Fibroblast of lung (primary cell): ENCODE data around the gene ZNF319. TPM values are rescaled to one million over a fixed set of nuclear protein-coding genes. Genes with fewer than 3 reads are reported as not detected.

Experiments
- DNase-seq, 2 donors: peaks; one replicate each; pipeline versions ENCODE4 v3.0.0 to v3.0.0-alpha.2; 2010; ENCODE audit warnings: low read depth in 2 of 2
- H2AFZ ChIP-seq: 2 replicates; pipeline ENCODE4 v1.5.1; 2012; ENCODE audit warnings: low read length, control low read depth, inconsistent platforms
- H3K27ac ChIP-seq: 2 replicates; pipeline ENCODE4 v1.5.1; 2011; ENCODE audit warnings: low read length, control low read depth; ENCODE audit not compliant: insufficient read depth
- H3K27me3 ChIP-seq: 2 replicates; pipeline ENCODE4 v1.5.1; 2011; ENCODE audit warnings: mild to moderate bottlenecking, low read length; ENCODE audit not compliant: control insufficient read depth, insufficient read depth
- H3K36me3 ChIP-seq: 2 replicates; pipeline ENCODE4 v1.5.1; 2011; ENCODE audit warnings: low read length; ENCODE audit not compliant: control insufficient read depth, insufficient read depth
- H3K4me1 ChIP-seq: 2 replicates; pipeline ENCODE4 v1.5.1; 2011; ENCODE audit warnings: low read length; ENCODE audit not compliant: control insufficient read depth, insufficient read depth; ENCODE audit errors: extremely low read depth
- H3K4me2 ChIP-seq: 2 replicates; pipeline ENCODE4 v1.5.1; 2011; ENCODE audit warnings: low read length, control low read depth; ENCODE audit not compliant: insufficient read depth; ENCODE audit errors: extremely low read depth
- H3K4me3 ChIP-seq, 4 experiments: fragments of 200-600 bp in 1 of 4; sonication (generic) in 1 of 4; replicated peaks in 1 of 4; 2 replicates each; pipeline ENCODE4 v1.5.1; 2011 to 2016; ENCODE audit warnings: low read length in 4 of 4, low read depth in 3 of 4, mild to moderate bottlenecking in 3 of 4, control low read depth in 2 of 4, inconsistent platforms in 1 of 4, mixed read lengths in 1 of 4; ENCODE audit not compliant: insufficient read depth in 1 of 4; ENCODE audit errors: control extremely low read depth in 1 of 4
- H3K79me2 ChIP-seq: 2 replicates; pipeline ENCODE4 v1.5.1; 2012; ENCODE audit warnings: mild to moderate bottlenecking, low read length, inconsistent platforms; ENCODE audit not compliant: control insufficient read depth, insufficient read depth
- H3K9ac ChIP-seq: 2 replicates; pipeline ENCODE4 v1.5.1; 2011; ENCODE audit warnings: mild to moderate bottlenecking, low read length, control low read depth; ENCODE audit not compliant: insufficient read depth
- H3K9me3 ChIP-seq: 2 replicates; pipeline ENCODE4 v1.5.1; 2012; ENCODE audit warnings: low read depth, low read length; ENCODE audit not compliant: control insufficient read depth, insufficient read depth
- H4K20me1 ChIP-seq: 2 replicates; pipeline ENCODE4 v1.5.1; 2011; ENCODE audit warnings: low read length; ENCODE audit not compliant: control insufficient read depth, insufficient read depth; ENCODE audit errors: extremely low read depth
- EZH2 ChIP-seq: IDR thresholded peaks from 2 replicates; pipeline ENCODE4 v1.5.1; 2012; ENCODE audit warnings: low read length, control low read depth, mild to moderate bottlenecking; ENCODE audit errors: missing control alignments
- polyA plus RNA-seq, 2 donors: library from polyadenylated mRNA; depleted of rRNA in 1 of 2; stranded (reverse) in 1 of 2; unstranded in 1 of 2; fragments of >200 nt; gene quantifications; 2 replicates each; pipeline ENCODE4 v1.2.1, GENCODE V29; 2011 to 2012; ENCODE audit warnings: missing spikeins in 1 of 2
- total RNA-seq: library from RNA; depleted of rRNA; stranded (reverse); fragments of >200 nt; gene quantifications from 2 replicates; pipeline ENCODE4 v1.2.1, GENCODE V29; 2014
- TF ChIP-seq, protein P1 (sequence below), 2 donors: IDR thresholded peaks in 1 of 2; conservative IDR thresholded peaks in 1 of 2; 1 replicate in 1 of 2; 2 replicates in 1 of 2; pipeline ENCODE4 v1.5.1; 2011 to 2012; ENCODE audit warnings: low read length in 2 of 2, control low read depth in 1 of 2, inconsistent platforms in 1 of 2, low read depth in 1 of 2, mild to moderate bottlenecking in 1 of 2

The ZNF319 gene
- total and polyA plus RNA-seq, 2 donors (not counting 1 experiment from before 2014, with no cell fraction given) = 2.6 to 4.1 TPM

DNA sequence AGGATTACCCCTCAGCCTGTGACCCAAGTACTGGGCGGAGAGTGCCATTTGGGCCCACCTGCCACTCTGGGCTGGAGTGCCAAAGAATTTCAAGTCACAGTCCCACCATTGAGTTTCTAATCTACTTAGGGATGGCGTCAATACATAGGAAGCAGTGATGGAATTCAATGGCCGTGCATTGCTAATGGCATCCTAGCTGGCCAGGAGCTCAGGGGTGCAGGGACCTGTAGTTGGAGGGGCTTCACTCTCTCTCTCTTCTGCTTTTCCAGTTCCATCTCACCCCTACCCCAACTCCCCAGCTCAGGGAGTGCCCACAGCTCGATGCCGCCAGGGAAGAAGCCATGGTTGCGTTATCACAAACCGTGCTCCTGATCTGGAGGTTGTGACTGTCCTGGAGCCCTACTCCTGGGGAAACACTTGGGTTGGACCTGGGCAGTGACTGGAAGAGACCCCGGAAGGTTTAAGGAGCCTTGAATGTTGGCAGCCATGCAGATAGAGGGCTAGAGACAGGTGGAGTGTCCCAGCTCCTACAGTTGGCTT is 27.5 kb upstream of the ZNF319 start:
- H3K27me3 ChIP-seq = peaks cover 13% of the 10 kb centered on the region
- no peak for DNase-seq
- H3K36me3 ChIP-seq = no peaks in the 10 kb centered on the region
- no peak overlapping the region for H3K4me3 ChIP-seq
- H3K9ac ChIP-seq = no peak overlapping the region
- H3K79me2 ChIP-seq = no peaks in the 10 kb centered on the region
- TF ChIP-seq, protein P1, sequence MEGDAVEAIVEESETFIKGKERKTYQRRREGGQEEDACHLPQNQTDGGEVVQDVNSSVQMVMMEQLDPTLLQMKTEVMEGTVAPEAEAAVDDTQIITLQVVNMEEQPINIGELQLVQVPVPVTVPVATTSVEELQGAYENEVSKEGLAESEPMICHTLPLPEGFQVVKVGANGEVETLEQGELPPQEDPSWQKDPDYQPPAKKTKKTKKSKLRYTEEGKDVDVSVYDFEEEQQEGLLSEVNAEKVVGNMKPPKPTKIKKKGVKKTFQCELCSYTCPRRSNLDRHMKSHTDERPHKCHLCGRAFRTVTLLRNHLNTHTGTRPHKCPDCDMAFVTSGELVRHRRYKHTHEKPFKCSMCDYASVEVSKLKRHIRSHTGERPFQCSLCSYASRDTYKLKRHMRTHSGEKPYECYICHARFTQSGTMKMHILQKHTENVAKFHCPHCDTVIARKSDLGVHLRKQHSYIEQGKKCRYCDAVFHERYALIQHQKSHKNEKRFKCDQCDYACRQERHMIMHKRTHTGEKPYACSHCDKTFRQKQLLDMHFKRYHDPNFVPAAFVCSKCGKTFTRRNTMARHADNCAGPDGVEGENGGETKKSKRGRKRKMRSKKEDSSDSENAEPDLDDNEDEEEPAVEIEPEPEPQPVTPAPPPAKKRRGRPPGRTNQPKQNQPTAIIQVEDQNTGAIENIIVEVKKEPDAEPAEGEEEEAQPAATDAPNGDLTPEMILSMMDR (conservative IDR thresholded peaks at IDR 0.05 in 1 of 2, IDR thresholded peaks at IDR 0.05 in 1 of 2; ENCODE audit: low read depth in 1 of 2, low read length in 2 of 2) = no peak
- no peak for TF ChIP-seq EZH2
- H3K9me3 ChIP-seq = no peaks in the 10 kb centered on the region
- H3K27ac ChIP-seq = no peak overlapping the region
- no peak overlapping the region for H2AFZ ChIP-seq
- peaks cover 2% of the 10 kb centered on the region for H3K4me1 ChIP-seq
- no peaks in the 10 kb centered on the region for H4K20me1 ChIP-seq
- H3K4me2 ChIP-seq = no peak overlapping the region

DNA sequence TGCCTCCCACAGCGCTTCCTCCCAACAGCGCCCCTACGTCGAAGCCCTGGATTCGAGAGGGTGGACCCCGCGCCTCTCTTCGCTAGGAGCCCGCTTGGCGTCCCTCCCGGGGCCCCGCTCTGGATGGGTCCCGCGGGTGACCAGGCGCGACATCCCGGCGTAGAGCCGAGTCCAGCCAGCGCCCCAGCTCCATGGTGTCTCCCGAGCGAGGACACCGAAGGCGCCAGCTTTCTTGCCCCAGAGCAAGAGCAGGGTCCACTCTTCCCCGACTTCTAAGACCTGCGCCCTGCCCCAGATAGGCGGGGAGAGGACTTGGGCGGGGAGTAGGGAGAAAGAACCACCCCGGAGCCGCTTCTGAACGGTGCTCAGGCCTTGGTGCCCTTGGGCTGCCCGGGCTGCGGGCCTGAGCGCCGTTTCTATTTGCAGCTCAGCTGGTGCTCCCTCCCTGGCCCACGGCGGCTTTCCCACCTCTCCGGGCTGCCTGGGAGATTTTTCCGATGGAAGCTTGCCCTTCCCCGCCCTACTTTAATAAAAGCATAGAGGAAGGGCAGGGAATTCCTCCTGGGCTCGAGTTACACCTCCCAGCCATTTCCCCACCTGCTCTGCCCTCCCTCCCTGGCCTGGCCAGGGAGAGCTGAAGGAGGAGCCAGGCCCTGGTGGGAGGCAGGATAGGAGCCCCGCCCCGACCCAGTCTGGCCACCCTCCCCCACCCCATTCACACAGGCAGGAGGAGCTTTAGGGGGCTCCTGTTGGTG is 26.9 kb upstream of the ZNF319 start:
- Histone ChIP-seq H3K4me3 (peak overlapping the region in 2 of 4 experiments; percentile 39 to 66), H3K27ac (no peak overlapping the region), H2AFZ (no peak overlapping the region), H3K4me1 (peaks cover 9% of the 10 kb centered on the region), H3K4me2 (peak overlapping the region; percentile 32), H3K36me3 (no peaks in the 10 kb centered on the region), H3K79me2 (no peaks in the 10 kb centered on the region), H3K9me3 (no peaks in the 10 kb centered on the region), H3K9ac (no peak overlapping the region), H3K27me3 (peaks cover 13% of the 10 kb centered on the region), H4K20me1 (no peaks in the 10 kb centered on the region)
- peak; percentile 17 to 25 for DNase-seq
- TF ChIP-seq EZH2 = peak; percentile 88
- TF ChIP-seq, protein P1 (conservative IDR thresholded peaks at IDR 0.05 in 1 of 2, IDR thresholded peaks at IDR 0.05 in 1 of 2; ENCODE audit: low read depth in 1 of 2, low read length in 2 of 2) = no peak

DNA sequence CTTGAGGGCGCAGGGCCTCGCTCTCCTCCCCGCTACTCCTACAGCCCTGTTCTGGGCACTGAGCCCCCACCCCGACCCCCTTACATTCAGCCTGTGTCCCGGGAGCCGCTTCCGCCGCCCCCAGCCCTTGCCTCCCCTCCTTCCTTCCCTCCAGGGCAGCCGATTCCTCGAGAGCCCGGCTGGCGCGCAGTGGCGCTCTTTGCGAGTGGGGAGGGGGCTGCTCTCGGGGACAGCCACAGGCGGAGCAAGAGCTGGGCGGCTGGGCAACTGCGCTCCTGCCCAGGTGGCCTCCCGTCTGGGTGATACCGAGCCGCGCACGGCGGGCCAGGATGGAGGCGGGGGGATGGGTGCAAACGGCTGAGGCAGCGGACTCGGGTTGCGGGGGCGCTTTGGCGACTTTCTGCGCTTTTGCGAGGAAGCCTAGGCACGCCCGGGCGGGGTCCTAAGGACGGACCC is 26.3 kb upstream of the ZNF319 start:
- Histone ChIP-seq H3K36me3 (no peaks in the 10 kb centered on the region), H3K27me3 (peaks cover 13% of the 10 kb centered on the region), H4K20me1 (no peaks in the 10 kb centered on the region), H3K9ac (no peak overlapping the region), H3K4me1 (peaks cover 14% of the 10 kb centered on the region), H3K9me3 (no peaks in the 10 kb centered on the region), H3K4me2 (peak overlapping the region; percentile 83), H3K79me2 (no peaks in the 10 kb centered on the region), H2AFZ (no peak overlapping the region), H3K27ac (no peak overlapping the region), H3K4me3 (peak overlapping the region in 3 of 4 experiments; percentile 31 to 66 (median 39))
- TF ChIP-seq EZH2 = no peak
- TF ChIP-seq, protein P1 (conservative IDR thresholded peaks at IDR 0.05 in 1 of 2, IDR thresholded peaks at IDR 0.05 in 1 of 2; ENCODE audit: low read depth in 1 of 2, low read length in 2 of 2) = no peak
- no peak for DNase-seq
